Adrenal gland (tissue), 5 donors: ENCODE results near the gene ANKRD16.

Source experiments
- CTCF ChIP-seq, 6 experiments: fragments of 450-650 bp in 4 of 6; fragments of 200-600 bp in 2 of 6; sonication (generic) in 1 of 6; IDR thresholded peaks; 1 replicate in 5 of 6; 2 replicates in 1 of 6; pipeline versions ENCODE4 v1.5.1 to v1.8.0; 2016 to 2021; ENCODE audit warnings: antibody characterized with exemption in 6 of 6, mild to moderate bottlenecking in 2 of 6, moderate library complexity in 1 of 6
- POLR2A ChIP-seq, 2 donors: fragments of 450-650 bp; IDR thresholded peaks; one replicate each; pipeline ENCODE4 v1.6.1; 2017; ENCODE audit warnings: antibody characterized with exemption in 2 of 2, mild to moderate bottlenecking in 2 of 2, moderate library complexity in 1 of 2
- donor health status: DM: no; HTN: no; CAD: no.

GRCh38 chr10:5840314-5841307, 49.1 kb downstream of the ANKRD16 start:
- TF ChIP-seq POLR2A (IDR thresholded peaks at IDR 0.05), result no peak
- TF ChIP-seq CTCF (IDR thresholded peaks at IDR 0.05), result no peak
